H1 (cell line): ENCODE results near the gene CRABP2. TPM values are rescaled to one million over a fixed set of nuclear protein-coding genes. Genes with fewer than 3 reads are reported as not detected.

ENCODE experiments used
- CTCF ChIA-PET: fragments of 300-600 bp; sonication (Branson Sonifier 250); formaldehyde crosslinking; loops from one replicate; lab custom pipeline; 2021; ENCODE audit not compliant: partially characterized antibody; lab: Charles Lee
- POLR2A ChIA-PET: fragments of 300-600 bp; sonication (Branson Sonifier 250); formaldehyde crosslinking; loops from one replicate; lab custom pipeline; 2021; ENCODE audit warnings: inconsistent platforms; ENCODE audit not compliant: partially characterized antibody; lab: Charles Lee
- DNase-seq, 2 experiments: peaks; one replicate each; pipeline versions ENCODE4 v3.0.0 to v3.0.0-alpha.2; 2010 to 2022; ENCODE audit warnings: low spot score in 2 of 2, low read depth in 1 of 2, mixed read lengths in 1 of 2
- FAIRE-seq: peaks from 2 replicates; lab custom pipeline; 2011; peaks lifted over from hg19 to GRCh38; lab: Jason Lieb, UNC
- H2AFZ ChIP-seq: 2 replicates; pipeline ENCODE4 v1.8.1; 2012; ENCODE audit warnings: low read length, inconsistent platforms
- H2AK5ac ChIP-seq: 2 replicates; pipeline ENCODE4 v1.6.1; 2013; ENCODE audit warnings: low read depth, low read length
- H2BK120ac ChIP-seq: replicated peaks from 2 replicates; pipeline ENCODE3; 2013; ENCODE audit warnings: low read depth, low read length, inconsistent platforms
- H2BK12ac ChIP-seq: 2 replicates; pipeline ENCODE4 v1.6.1; 2013; ENCODE audit warnings: low read depth, low read length
- H2BK15ac ChIP-seq: 2 replicates; pipeline ENCODE4 v1.6.1; 2013; ENCODE audit warnings: low read length
- H2BK20ac ChIP-seq: 2 replicates; pipeline ENCODE4 v1.6.1; 2013; ENCODE audit warnings: low read length
- H2BK5ac ChIP-seq: 2 replicates; pipeline ENCODE4 v1.6.1; 2013; ENCODE audit warnings: low read depth, low read length
- H3K14ac ChIP-seq: 2 replicates; pipeline ENCODE4 v1.6.1; 2013; ENCODE audit warnings: inconsistent platforms; ENCODE audit not compliant: insufficient read length
- H3K18ac ChIP-seq: 2 replicates; pipeline ENCODE4 v1.6.1; 2013; ENCODE audit warnings: low read length; ENCODE audit errors: extremely low read depth
- H3K23ac ChIP-seq: 2 replicates; pipeline ENCODE4 v1.6.1; 2013; ENCODE audit warnings: inconsistent platforms; ENCODE audit not compliant: insufficient read length
- H3K23me2 ChIP-seq: 2 replicates; pipeline ENCODE4 v1.6.1; 2013; ENCODE audit warnings: low read depth, low read length
- H3K27ac ChIP-seq: 2 replicates; pipeline ENCODE4 v1.6.1; 2011; ENCODE audit warnings: low read depth, low read length, inconsistent platforms
- H3K27me3 ChIP-seq, 4 experiments: replicated peaks in 1 of 4; 1 replicate in 1 of 4; 2 replicates in 3 of 4; pipeline versions ENCODE4 v1.6.1 to v1.8.1; 2011 to 2013; ENCODE audit warnings: low read length in 3 of 4, mild to moderate bottlenecking in 3 of 4, inconsistent platforms in 2 of 4, mixed read lengths in 2 of 4, moderate library complexity in 1 of 4; ENCODE audit not compliant: control insufficient read depth in 3 of 4, insufficient read depth in 3 of 4; ENCODE audit errors: extremely low read depth in 1 of 4
- H3K36me3 ChIP-seq, 4 experiments: 2 replicates each; pipeline versions ENCODE4 v1.6.1 to v1.8.1; 2011 to 2013; ENCODE audit warnings: mild to moderate bottlenecking in 4 of 4, low read length in 3 of 4, moderate library complexity in 2 of 4, control low read depth in 1 of 4, inconsistent platforms in 1 of 4; ENCODE audit not compliant: insufficient read depth in 4 of 4, control insufficient read depth in 2 of 4
- H3K4ac ChIP-seq: replicated peaks from 2 replicates; pipeline ENCODE3; 2013; ENCODE audit warnings: low read length, low read depth, mixed read lengths, inconsistent platforms; ENCODE audit not compliant: insufficient read length
- H3K4me1 ChIP-seq, 4 experiments: replicated peaks in 1 of 4; 1 replicate in 1 of 4; 2 replicates in 3 of 4; pipeline versions ENCODE4 v1.6.1 to v1.8.1; 2011 to 2013; ENCODE audit warnings: low read length in 3 of 4, inconsistent platforms in 2 of 4, mixed read lengths in 1 of 4; ENCODE audit not compliant: insufficient read depth in 4 of 4, control insufficient read depth in 3 of 4
- H3K4me2 ChIP-seq, 2 experiments: 2 replicates each; pipeline versions ENCODE4 v1.6.1 to v1.8.1; 2011 to 2013; ENCODE audit warnings: low read depth in 2 of 2, low read length in 2 of 2, control low read depth in 1 of 2, inconsistent platforms in 1 of 2, mild to moderate bottlenecking in 1 of 2; ENCODE audit not compliant: insufficient read depth in 1 of 2
- H3K4me3 ChIP-seq, 4 experiments: fragments of 200-600, 300-600 bp in 1 of 4; sonication (generic), shearing (Covaris generic), sonication (Bioruptor Twin) in 1 of 4; 2 replicates each; pipeline versions ENCODE4 v1.5.1 to v1.8.1; 2011 to 2016; ENCODE audit warnings: low read length in 4 of 4, low read depth in 3 of 4, control low read depth in 2 of 4, inconsistent platforms in 2 of 4, mild to moderate bottlenecking in 2 of 4, mixed read lengths in 1 of 4, moderate library complexity in 1 of 4; ENCODE audit not compliant: insufficient read depth in 2 of 4; ENCODE audit errors: extremely low read depth in 1 of 4
- H3K56ac ChIP-seq: replicated peaks from 2 replicates; pipeline ENCODE3; 2013; ENCODE audit warnings: low read depth, mild to moderate bottlenecking, mixed read lengths, low read length, inconsistent platforms; ENCODE audit not compliant: insufficient read length
- H3K79me1 ChIP-seq: 2 replicates; pipeline ENCODE4 v1.6.1; 2013; ENCODE audit warnings: low read depth, low read length, control low read depth
- H3K79me2 ChIP-seq, 2 experiments: 2 replicates each; pipeline versions ENCODE4 v1.6.1 to v1.8.1; 2012 to 2013; ENCODE audit warnings: low read length in 2 of 2, mild to moderate bottlenecking in 2 of 2, inconsistent platforms in 1 of 2; ENCODE audit not compliant: insufficient read depth in 2 of 2, control insufficient read depth in 1 of 2
- H3K9ac ChIP-seq, 4 experiments: replicated peaks in 1 of 4; 1 replicate in 1 of 4; 2 replicates in 3 of 4; pipeline versions ENCODE4 v1.6.1 to v1.8.1; 2011 to 2013; ENCODE audit warnings: low read depth in 3 of 4, low read length in 3 of 4, control low read depth in 2 of 4, mild to moderate bottlenecking in 2 of 4, moderate library complexity in 2 of 4, inconsistent platforms in 1 of 4; ENCODE audit errors: extremely low read depth in 1 of 4
- H3K9me3 ChIP-seq, 2 experiments: 2 replicates each; pipeline versions ENCODE4 v1.6.1 to v1.8.1; 2012 to 2013; ENCODE audit warnings: mild to moderate bottlenecking in 2 of 2, moderate library complexity in 2 of 2, control low read depth in 1 of 2, inconsistent platforms in 1 of 2, low read depth in 1 of 2, low read length in 1 of 2, mixed read lengths in 1 of 2; ENCODE audit not compliant: insufficient read depth in 2 of 2
- H4K20me1 ChIP-seq, 2 experiments: replicated peaks in 1 of 2; 2 replicates each; pipeline versions ENCODE3 to v1.8.1; 2011 to 2013; ENCODE audit warnings: inconsistent platforms in 2 of 2, low read length in 2 of 2, mild to moderate bottlenecking in 1 of 2; ENCODE audit not compliant: insufficient read depth in 2 of 2, control insufficient read depth in 1 of 2
- H4K5ac ChIP-seq: 2 replicates; pipeline ENCODE4 v1.6.1; 2013; ENCODE audit warnings: low read length, low read depth, mixed read lengths, inconsistent platforms; ENCODE audit not compliant: insufficient read length
- H4K8ac ChIP-seq: 2 replicates; pipeline ENCODE4 v1.8.0; 2013; ENCODE audit warnings: mild to moderate bottlenecking, moderate library complexity, low read length, inconsistent platforms; ENCODE audit not compliant: insufficient read depth; ENCODE audit errors: extremely low read depth
- H4K91ac ChIP-seq: replicated peaks from 2 replicates; pipeline ENCODE3; 2013; ENCODE audit warnings: low read length, mixed read lengths, inconsistent platforms; ENCODE audit not compliant: insufficient read length
- ATF2 ChIP-seq: IDR thresholded peaks from 2 replicates; pipeline ENCODE4 v1.6.1; 2012; ENCODE audit warnings: low read length, inconsistent platforms
- CBX5 ChIP-seq: fragments of 300-800, 300-1000 bp; sonication (generic); IDR thresholded peaks from 2 replicates; pipeline ENCODE4 v1.7.1; 2016; ENCODE audit warnings: antibody characterized with exemption, low read length, low read depth
- CTBP2 ChIP-seq: IDR thresholded peaks from 2 replicates; pipeline ENCODE4 v1.7.0; 2011; ENCODE audit warnings: borderline replicate concordance, mild to moderate bottlenecking, moderate library complexity, mixed read lengths, low read length; ENCODE audit not compliant: insufficient read depth, insufficient read length
- KDM1A ChIP-seq: fragments of 200-600, 300-600 bp; sonication (generic); IDR thresholded peaks from 2 replicates; pipeline ENCODE4 v1.7.1; 2016; ENCODE audit warnings: mild to moderate bottlenecking, low read length, borderline replicate concordance
- KDM4A ChIP-seq: IDR thresholded peaks from one replicate; pipeline ENCODE4 v1.7.1; 2012; ENCODE audit warnings: low read depth, mild to moderate bottlenecking, moderate library complexity, low read length, inconsistent platforms; ENCODE audit not compliant: severe bottlenecking
- SIRT6 ChIP-seq: IDR thresholded peaks from one replicate; pipeline ENCODE4 v1.7.1; 2012; ENCODE audit warnings: low read length, inconsistent platforms
- SIX5 ChIP-seq: IDR thresholded peaks from 2 replicates; pipeline ENCODE4 v1.6.1; 2011; ENCODE audit warnings: mild to moderate bottlenecking, low read depth, low read length
- SP4 ChIP-seq: IDR thresholded peaks from 2 replicates; pipeline ENCODE4 v1.6.1; 2012; ENCODE audit warnings: low read length, inconsistent platforms
- SRF ChIP-seq: IDR thresholded peaks from 2 replicates; pipeline ENCODE4 v1.6.1; 2011; ENCODE audit warnings: mild to moderate bottlenecking, low read depth, low read length, moderate library complexity
- TAF7 ChIP-seq: optimal IDR thresholded peaks from 2 replicates; pipeline ENCODE3; 2011; ENCODE audit warnings: low read depth, mild to moderate bottlenecking, inconsistent platforms, low read length, moderate library complexity, borderline replicate concordance
- WGBS, 2 experiments: shearing (Covaris generic) in 1 of 2; methylation state at CpG; one replicate each; pipeline versions ENCODE4 v1.1.6 to v1.1.7; 2013 to 2015; ENCODE audit warnings: low lambda C conversion rate in 2 of 2, mixed read lengths in 2 of 2, inconsistent platforms in 1 of 2, low coverage in 1 of 2, missing lambda C conversion rate in 1 of 2; ENCODE audit not compliant: insufficient replicate concordance in 2 of 2, insufficient coverage in 1 of 2, insufficient read length in 1 of 2; ENCODE audit errors: extremely low coverage in 1 of 2, missing lambda C conversion rate in 1 of 2; 5-methylcytosine and 5-hydroxymethylcytosine counted together
- polyA plus RNA-seq, 7 experiments: library from polyadenylated mRNA; depleted of rRNA in 3 of 7; stranded (reverse) in 5 of 7; unstranded in 2 of 7; fragments of >200 nt in 5 of 7; fragments of 200-250 nt in 2 of 7; gene quantifications; 1 replicate in 5 of 7; 2 replicates in 1 of 7; 4 replicates in 1 of 7; pipeline versions ENCODE4 v1.2.1 to v1.2.3, GENCODE V29; 2011 to 2013; ENCODE audit warnings: missing spikeins in 2 of 7, mixed read lengths in 2 of 7
- total RNA-seq: library from RNA; stranded (reverse); fragmentation: NEBNext Ultra II Directional; extraction: Animal tissue kit (Norgen Biotek cat#: 25700); gene quantifications from 2 replicates; pipeline ENCODE4 v1.2.1, GENCODE V29; 2021

CRABP2 gene
- total and polyA plus RNA-seq, 2 of the 8 experiments (the other 6 are each of a cell fraction or from before 2014, with no cell fraction given) = 69.2 to 119 TPM

GRCh38 chr1:156681196-156681960, 24.0 kb downstream of the CRABP2 start:
- H3K14ac ChIP-seq = no peak overlapping the region
- H4K5ac ChIP-seq = no peak overlapping the region
- DNase-seq (no peak), FAIRE-seq (no peak)
- peak overlapping the region; percentile 93; the same call in 1 of the 2 replicates for H2AK5ac ChIP-seq
- no peak overlapping the region for H3K9ac ChIP-seq
- no peak overlapping the region for H4K8ac ChIP-seq
- no peak overlapping the region; the same call in 1 of the 2 replicates for H2AFZ ChIP-seq
- H3K23ac ChIP-seq = no peak overlapping the region
- no peak overlapping the region for H4K91ac ChIP-seq
- 93% methylated on average over 8 of the region's 8 CpGs; no CpG with 5 or more reads in 1 of the 2 experiments for WGBS, 2 experiments
- no peaks in the 10 kb centered on the region for H3K79me1 ChIP-seq
- 0 out of 2 replicates have a peak overlapping the region, but pooled peaks have one; percentile 68 for H2BK12ac ChIP-seq
- peaks cover 4 to 8% of the 10 kb centered on the region in 2 experiments; a peak in 3 of 4 replicates for H3K79me2 ChIP-seq
- H3K27me3 ChIP-seq = no peaks in the 10 kb centered on the region; a peak in 2 of 7 replicates
- no peak overlapping the region for H2BK120ac ChIP-seq
- no peaks in the 10 kb centered on the region for H3K9me3 ChIP-seq
- no peak overlapping the region for H3K4me3 ChIP-seq
- H3K27ac ChIP-seq = no peak overlapping the region
- no peak overlapping the region; the same call in 1 of the 2 replicates for H2BK5ac ChIP-seq
- H2BK20ac ChIP-seq = no peak overlapping the region
- H3K4ac ChIP-seq = no peak overlapping the region
- ChIA-PET POLR2A (interaction anchor here (0.6 to 13.8 kb wide), 9 partner anchors 11 to 87 kb away, joined by 3 to 419 read pairs (median 6); no protein-coding TSS in a partner anchor), CTCF (interaction anchor here (0.9 to 66.0 kb wide), 14 partner anchors 6 to 267 kb away, joined by 3 to 4284 read pairs (median 6); partner anchors contain the start of genes BCAN, CRABP2, HAPLN2 and ISG20L2)
- no peak overlapping the region for H3K4me2 ChIP-seq
- H3K18ac ChIP-seq = no peak overlapping the region
- no peak overlapping the region for H2BK15ac ChIP-seq
- H4K20me1 ChIP-seq = no peaks in the 10 kb centered on the region
- no peaks in the 10 kb centered on the region for H3K36me3 ChIP-seq
- peaks cover 0 to 12% (median 3%) of the 10 kb centered on the region in 4 experiments; a peak in 5 of 7 replicates for H3K4me1 ChIP-seq
- no peak overlapping the region for H3K56ac ChIP-seq
- peaks cover 5% of the 10 kb centered on the region; the same call in 1 of the 2 replicates for H3K23me2 ChIP-seq
- no peak for TF ChIP-seq SIX5
- TF ChIP-seq TAF7 = no peak
- no peak for TF ChIP-seq KDM1A
- TF ChIP-seq SIRT6 = no peak
- TF ChIP-seq KDM4A = no peak
- TF ChIP-seq SP4 = no peak
- TF ChIP-seq CTBP2 = no peak
- TF ChIP-seq SRF = no peak
- TF ChIP-seq CBX5 = no peak
- no peak for TF ChIP-seq ATF2
